Activated naive CD4-positive, alpha-beta T cell treated with anti-CD3 and anti-CD28 coated beads, Interleukin-2, amount 50 U/mL, for 72 hours (primary cell): Measurements from ENCODE around the gene CTNNA3. TPM values are rescaled to one million over a fixed set of nuclear protein-coding genes. Genes with fewer than 3 reads are reported as not detected.
"Not testable (repeated sequence)": the region's sequence is repeated elsewhere in the genome, so short reads cannot be mapped to it uniquely, and the experiment has no call there.

Source experiments
- ATAC-seq, 2 donors: fragments of 150-1000 bp; cut with Tn5 transposase; 2 replicates each; pipeline ENCODE4 v1.10.0; 2021; ENCODE audit warnings: mild to moderate bottlenecking in 2 of 2, moderate library complexity in 2 of 2
- DNase-seq, 2 donors: peaks; one replicate each; pipeline ENCODE4 v3.0.0; 2021 to 2022; ENCODE audit warnings: low spot score in 2 of 2
- H3K27ac Mint-ChIP-seq, 2 donors: one replicate each; pipeline ENCODE4 v1.8.0; 2022; ENCODE audit warnings: mild to moderate bottlenecking in 2 of 2, mixed read lengths in 2 of 2
- H3K36me3 Mint-ChIP-seq, 2 donors: one replicate each; pipeline ENCODE4 v1.8.0; 2022; ENCODE audit warnings: mixed read lengths in 2 of 2
- H3K9me3 Mint-ChIP-seq, 2 donors: one replicate each; pipeline ENCODE4 v1.8.0; 2022; ENCODE audit warnings: mixed read lengths in 2 of 2
- total RNA-seq, 2 donors: library from RNA; stranded (reverse); gene quantifications; one replicate each; pipeline ENCODE4 v1.2.3, GENCODE V29; 2022

CTNNA3 gene
- total RNA-seq, 2 donors from 2014 or later: 0.30 to 0.39 TPM

DNA sequence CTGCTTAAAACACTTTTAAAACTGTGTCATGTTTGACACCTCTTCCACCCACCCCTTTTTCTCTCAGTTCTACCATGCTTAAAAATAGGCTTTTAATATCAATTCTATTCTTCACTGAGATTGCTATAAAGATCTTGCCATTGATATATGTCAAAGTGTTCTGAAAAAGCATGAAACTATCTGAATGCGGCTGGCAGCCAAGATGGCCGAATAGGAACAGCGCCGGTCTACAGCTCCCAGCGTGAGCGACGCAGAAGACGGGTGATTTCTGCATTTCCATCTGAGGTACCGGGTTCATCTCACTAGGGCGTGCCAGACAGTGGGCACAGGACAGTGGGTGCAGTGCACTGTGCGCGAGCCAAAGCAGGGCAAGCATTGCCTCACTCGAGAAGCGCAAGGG, 137.7 kb downstream of the CTNNA3 start:
- Mint-ChIP-seq H3K36me3 (peaks cover 0 to 26% of the 10 kb centered on the region in 2 donors), H3K9me3 (peaks cover 5 to 10% of the 10 kb centered on the region in 2 donors)
- ATAC-seq, H3K27ac Mint-ChIP-seq, DNase-seq: not testable (repeated sequence)

DNA sequence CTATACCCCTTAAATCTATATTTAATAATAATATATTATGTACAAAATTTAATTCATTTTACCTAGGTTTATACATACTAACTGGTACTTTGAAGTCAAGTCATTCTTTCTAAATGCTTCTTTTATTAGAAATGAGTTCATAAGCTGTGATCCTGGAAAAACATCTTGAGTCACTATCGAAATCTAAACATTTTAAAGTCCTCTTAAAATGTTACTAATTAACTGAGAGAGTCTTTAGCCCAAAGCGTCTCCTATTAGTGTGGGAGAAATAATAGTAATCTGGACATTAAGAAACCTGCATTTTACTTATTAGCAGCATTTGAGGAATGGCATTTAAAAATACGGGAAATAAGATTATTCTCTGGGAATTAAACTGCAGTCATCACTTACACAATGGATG, 142.7 kb downstream of the CTNNA3 start:
- Mint-ChIP-seq H3K27ac (no peak overlapping the region), H3K36me3 (peaks cover 0 to 10% of the 10 kb centered on the region in 2 donors), H3K9me3 (peaks cover 2 to 5% of the 10 kb centered on the region in 2 donors)
- DNase-seq (no peak), ATAC-seq (no peak)

DNA sequence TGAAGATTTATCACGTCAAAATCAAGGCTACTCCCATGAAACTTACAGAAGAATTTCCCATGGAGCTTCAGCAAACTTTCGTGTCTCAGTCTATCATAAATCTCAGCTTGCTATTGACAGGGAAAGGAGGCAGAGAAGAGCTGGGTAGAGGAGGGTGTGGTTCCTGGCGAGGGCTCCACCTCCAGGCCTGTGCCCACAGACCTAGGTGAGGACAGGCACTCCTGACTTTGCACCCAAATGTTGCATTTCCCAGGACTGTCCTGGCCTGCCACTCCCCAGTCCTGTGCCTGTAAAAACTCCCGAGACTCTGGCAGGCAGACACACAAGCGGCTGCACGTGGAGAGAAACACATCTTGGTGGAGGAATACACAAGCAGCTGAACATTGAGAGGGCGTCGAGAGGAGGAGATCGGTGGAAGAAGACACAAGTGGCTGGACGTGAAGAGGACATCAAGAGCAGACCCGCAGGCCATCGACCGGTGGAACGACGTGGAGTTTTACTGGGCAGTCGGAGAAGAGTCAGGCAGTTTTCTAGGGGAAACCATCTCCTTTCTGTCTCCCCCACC, 145.1 kb downstream of the CTNNA3 start:
- DNase-seq: no peak

DNA sequence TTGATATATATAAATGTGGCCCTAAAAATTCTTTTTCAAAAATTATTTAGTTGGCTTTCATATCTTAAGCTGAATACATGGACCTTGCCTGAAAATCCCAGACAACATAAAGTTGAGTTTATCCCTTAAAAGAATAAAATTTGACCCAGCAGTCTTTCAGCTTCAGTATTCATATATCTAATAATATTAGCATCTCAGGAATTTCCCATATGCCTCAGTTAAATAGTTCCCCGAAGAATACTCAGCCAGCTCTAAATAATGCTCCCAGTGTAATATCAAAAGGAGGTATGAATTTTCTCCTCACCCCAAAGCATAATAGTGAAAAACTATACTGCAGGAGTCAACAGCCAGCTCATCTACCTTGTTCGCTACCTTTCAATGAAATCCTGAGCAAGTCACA, 145.9 kb downstream of the CTNNA3 start:
- Mint-ChIP-seq H3K36me3 (no peaks in the 10 kb centered on the region), H3K9me3 (no peaks in the 10 kb centered on the region), H3K27ac (no peak overlapping the region)
- DNase-seq (no peak), ATAC-seq (no peak)

More for the DNA sequence above, 145.1 kb downstream of the CTNNA3 start:
- Mint-ChIP-seq H3K36me3 (no peaks in the 10 kb centered on the region), H3K9me3 (no peaks in the 10 kb centered on the region), H3K27ac (no peak overlapping the region)
- ATAC-seq: no peak

DNA sequence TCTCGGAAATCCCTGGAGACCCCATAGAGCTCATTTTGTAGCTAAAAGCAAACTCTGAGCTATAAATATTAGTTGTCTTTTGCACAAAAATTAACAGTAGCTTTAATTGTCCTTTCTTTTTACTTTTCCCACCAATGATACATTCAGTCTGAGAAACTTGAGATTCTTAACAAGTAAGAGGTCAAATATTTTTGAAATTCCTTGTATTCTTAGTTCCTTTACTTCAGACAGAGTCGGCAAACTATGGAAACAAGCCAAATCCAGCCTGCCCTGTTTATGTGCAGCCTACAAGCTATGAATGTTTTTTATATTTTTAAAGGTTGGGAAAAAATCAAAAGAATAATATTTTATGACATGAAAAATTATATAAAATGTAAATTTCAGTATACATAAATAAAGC, 146.6 kb downstream of the CTNNA3 start:
- DNase-seq (no peak), ATAC-seq (no peak)
- Mint-ChIP-seq H3K27ac (no peak overlapping the region), H3K9me3 (no peaks in the 10 kb centered on the region), H3K36me3 (no peaks in the 10 kb centered on the region)

DNA sequence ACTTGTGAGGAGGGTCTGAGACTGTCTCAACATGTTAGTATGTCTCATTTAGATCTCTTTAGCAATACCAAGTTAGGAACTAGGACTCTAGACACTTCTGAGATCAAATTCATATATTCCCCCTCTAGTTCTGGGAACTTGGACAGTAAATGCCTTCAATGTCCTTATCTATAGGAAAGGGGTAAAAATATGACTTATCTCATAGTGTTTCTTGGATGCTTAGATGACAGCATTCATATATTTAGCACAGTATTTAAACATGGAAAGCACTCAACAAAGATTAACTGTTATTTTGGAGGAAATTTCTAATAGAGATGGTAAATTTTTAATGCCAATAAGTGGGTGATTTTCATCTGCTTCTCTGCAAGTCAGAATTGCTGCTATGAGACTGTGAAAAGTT, 154.6 kb downstream of the CTNNA3 start:
- Mint-ChIP-seq H3K9me3 (no peaks in the 10 kb centered on the region), H3K36me3 (no peaks in the 10 kb centered on the region), H3K27ac (no peak overlapping the region)
- DNase-seq (no peak), ATAC-seq (no peak)

DNA sequence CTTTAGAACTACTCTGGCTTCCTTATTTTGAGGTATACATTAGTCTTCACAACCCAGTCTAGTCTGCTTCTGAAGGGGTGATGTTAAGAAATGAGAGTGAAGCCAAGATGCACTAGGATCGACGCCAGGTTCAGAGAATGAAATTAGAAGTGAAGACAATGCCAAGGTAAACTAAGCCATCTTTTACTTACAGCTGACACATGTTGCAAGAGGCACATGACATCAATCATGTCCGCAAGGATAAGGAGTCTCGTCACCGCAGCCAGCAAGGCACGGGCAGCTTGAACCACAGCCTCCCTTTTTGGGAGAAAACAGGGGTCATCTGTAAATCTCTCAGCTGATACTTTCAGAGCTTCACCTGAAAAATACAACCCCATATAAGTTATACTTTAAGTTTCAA, 156.7 kb downstream of the CTNNA3 start:
- H3K36me3 Mint-ChIP-seq: no peaks in the 10 kb centered on the region
- no peaks in the 10 kb centered on the region for H3K9me3 Mint-ChIP-seq
- H3K27ac Mint-ChIP-seq: no peak overlapping the region
- no peak for DNase-seq
- ATAC-seq: no peak

DNA sequence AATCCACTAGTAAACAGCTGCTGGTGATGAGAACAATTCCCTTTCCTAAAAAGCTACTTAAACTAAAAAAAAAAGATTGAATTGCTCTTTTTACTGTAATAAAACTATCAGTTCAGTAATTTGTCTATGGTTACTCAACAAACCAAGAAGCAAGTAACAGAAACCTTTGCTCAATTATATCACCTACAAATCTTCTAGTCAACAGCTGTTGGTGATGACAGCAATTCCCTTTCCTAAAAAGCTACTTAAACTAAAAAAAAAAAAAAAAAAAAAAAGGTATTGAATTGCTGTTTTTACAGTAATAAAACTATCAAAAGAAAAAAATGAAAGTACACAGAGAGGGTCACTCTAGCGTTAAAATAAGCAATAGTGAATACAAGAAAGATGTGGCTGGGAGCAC, 158.1 kb downstream of the CTNNA3 start:
- ATAC-seq (no peak), DNase-seq (no peak)
- H3K9me3 Mint-ChIP-seq: no peaks in the 10 kb centered on the region
- H3K36me3 Mint-ChIP-seq: no peaks in the 10 kb centered on the region
- H3K27ac Mint-ChIP-seq: no peak overlapping the region

DNA sequence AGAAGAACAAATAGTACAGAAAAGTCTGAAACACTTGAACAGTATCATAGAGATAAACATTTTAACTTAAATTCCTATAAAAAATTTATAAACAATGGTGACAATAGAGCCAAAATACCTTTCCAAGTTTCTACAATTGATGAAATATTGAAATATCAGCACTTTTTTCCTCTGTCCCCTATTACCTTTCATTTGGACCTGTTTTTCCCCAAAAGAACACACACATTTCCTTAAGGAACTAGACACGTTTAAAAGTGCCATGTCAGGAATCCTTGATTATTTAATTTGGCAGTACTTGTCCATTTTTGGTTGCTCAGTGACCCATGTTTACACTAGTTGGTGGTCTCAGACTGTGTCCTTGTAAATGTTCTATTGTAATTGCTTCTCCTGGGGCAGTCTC, 162.6 kb downstream of the CTNNA3 start:
- peaks cover 0 to 7% of the 10 kb centered on the region in 2 donors for H3K36me3 Mint-ChIP-seq
- H3K9me3 Mint-ChIP-seq: peaks cover 0 to 8% of the 10 kb centered on the region in 2 donors
- ATAC-seq (no peak), DNase-seq (no peak)
- no peak overlapping the region for H3K27ac Mint-ChIP-seq

DNA sequence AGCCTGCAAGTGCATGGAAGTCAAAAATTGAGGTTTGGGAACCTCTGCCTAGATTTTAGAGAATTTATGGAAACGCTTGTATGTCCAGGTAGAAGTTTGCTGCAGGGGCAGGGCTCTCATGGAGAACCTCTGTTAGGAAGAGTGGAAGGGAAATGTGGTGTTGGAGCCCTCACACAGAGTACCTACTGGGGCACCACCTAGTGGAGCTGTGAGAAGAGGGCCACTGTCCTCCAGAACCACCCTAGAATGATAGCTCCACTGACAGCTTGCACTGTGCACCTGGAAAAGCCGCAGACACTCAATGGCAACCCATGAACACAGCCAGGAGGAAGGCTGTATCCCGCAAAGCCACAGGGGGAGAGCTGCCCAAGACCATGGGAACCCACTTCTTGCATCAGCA, 165.0 kb downstream of the CTNNA3 start:
- H3K9me3 Mint-ChIP-seq, DNase-seq, H3K27ac Mint-ChIP-seq, ATAC-seq, H3K36me3 Mint-ChIP-seq: not testable (repeated sequence)

DNA sequence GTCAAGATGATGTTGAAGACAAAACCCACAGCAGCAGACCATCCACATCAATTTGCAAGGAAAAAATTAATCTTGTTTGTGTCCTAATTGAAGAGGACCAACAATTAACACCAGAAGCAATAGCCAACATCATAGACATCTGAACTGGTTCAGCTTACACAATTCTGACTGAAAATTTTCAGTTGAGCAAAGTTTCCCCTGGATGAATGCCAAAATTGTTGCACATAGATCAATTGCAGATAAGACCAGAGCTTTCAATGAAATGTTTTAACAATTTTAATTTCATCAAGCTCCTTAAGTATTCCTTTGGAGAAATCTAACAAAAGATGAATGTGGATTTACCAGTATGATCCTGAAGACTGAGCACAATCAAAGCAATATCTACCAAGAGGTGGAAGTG, 168.6 kb downstream of the CTNNA3 start:
- Mint-ChIP-seq H3K36me3 (peaks cover 0 to 7% of the 10 kb centered on the region in 2 donors), H3K9me3 (peaks cover 0 to 8% of the 10 kb centered on the region in 2 donors), H3K27ac (no peak overlapping the region)
- DNase-seq (no peak), ATAC-seq (no peak)

DNA sequence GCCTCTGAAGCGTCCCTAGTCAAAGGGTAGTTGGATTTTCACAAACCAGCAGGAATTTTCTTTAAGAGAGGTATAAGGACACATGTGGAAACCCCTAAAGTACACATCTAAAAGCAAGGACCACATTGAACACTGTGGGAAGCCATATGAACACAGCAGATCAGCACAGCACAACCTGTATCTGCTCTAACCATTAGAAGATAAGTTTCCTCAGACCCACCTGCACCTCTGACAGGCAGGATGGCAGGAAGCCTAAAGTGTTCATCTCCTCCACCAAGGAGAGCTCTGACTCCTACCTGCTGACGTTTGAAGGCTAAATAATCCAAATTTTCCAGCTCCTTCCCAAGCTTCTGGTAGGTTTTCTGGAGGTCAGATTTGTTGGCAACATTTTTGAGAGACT, 174.4 kb downstream of the CTNNA3 start:
- ATAC-seq (no peak), DNase-seq (no peak)
- Mint-ChIP-seq H3K9me3 (no peaks in the 10 kb centered on the region), H3K36me3 (no peaks in the 10 kb centered on the region), H3K27ac (peak overlapping the region in 1 of 2 donors; percentile 26)

DNA sequence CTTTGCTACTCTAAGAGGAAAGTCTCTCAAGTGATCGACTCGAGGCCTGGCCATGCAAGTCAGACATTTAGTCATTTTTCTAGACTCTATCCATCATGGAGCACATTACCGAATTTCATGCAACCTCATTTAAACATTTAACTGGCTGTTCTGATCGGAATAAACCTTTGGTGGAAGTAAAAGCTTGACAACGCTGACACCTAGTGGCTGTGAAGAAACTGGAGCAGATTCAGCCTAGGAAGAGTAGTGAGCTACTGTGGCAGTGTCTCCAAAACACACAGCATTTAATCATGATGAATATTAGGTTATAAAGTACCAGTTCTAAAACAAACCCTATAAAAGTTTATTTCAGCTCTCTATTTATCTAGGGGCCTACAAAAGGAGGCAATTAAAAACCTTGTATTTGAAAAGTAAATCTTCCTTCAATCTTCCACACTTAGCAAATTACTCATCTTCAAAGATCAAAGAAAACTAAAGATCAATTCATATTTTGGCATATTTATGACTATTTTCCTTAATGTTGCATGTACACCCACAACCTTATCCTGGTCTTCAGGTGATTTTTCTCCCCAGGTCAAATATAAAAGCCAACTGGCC, 175.0 kb downstream of the CTNNA3 start:
- H3K36me3 Mint-ChIP-seq: no peaks in the 10 kb centered on the region
- ATAC-seq (peak; percentile 58 to 85), DNase-seq (peak in 1 of 2 donors; percentile 24)
- no peak overlapping the region for H3K27ac Mint-ChIP-seq
- no peaks in the 10 kb centered on the region for H3K9me3 Mint-ChIP-seq

DNA sequence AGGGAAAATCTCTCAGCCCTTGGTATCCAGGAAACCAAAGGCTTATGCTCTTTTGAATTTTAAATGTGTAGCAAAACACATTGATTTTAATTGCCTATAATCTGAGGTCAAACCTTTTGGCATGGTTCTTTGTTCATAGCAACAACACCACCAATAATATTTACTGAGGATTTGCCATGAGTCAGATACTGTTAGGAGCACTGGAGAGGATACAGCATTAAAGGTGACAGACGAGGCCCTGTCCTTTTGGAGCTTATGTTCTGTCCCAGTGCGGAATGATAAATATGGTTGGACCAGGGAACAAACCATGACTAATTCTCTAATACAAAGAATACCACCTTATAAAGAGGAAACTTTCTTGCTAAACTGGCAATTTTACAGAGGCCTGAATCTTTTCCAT, 176.6 kb downstream of the CTNNA3 start:
- H3K36me3 Mint-ChIP-seq: no peaks in the 10 kb centered on the region
- ATAC-seq: no peak
- no peak for DNase-seq
- no peaks in the 10 kb centered on the region for H3K9me3 Mint-ChIP-seq
- H3K27ac Mint-ChIP-seq: no peak overlapping the region

DNA sequence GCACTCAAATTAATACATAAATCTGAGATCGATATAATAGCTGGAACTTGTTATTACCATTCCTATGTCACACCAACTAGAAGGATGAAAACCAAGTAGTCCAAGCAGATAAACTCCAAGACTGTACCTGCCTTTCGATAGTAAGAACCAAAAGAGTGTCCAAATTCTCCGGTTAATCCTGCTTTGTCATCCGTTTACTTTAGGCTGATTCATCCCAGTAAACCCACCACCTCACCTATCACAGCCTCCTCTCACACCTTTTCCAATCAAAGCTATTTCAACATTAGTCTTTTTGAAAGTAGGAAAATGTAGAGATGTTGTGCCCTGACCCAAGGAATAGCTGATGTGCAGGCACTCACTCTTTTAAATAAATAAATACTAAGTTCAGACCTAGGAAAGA, 177.2 kb downstream of the CTNNA3 start:
- Mint-ChIP-seq H3K9me3 (no peaks in the 10 kb centered on the region), H3K27ac (no peak overlapping the region), H3K36me3 (no peaks in the 10 kb centered on the region)
- DNase-seq (no peak), ATAC-seq (no peak)

DNA sequence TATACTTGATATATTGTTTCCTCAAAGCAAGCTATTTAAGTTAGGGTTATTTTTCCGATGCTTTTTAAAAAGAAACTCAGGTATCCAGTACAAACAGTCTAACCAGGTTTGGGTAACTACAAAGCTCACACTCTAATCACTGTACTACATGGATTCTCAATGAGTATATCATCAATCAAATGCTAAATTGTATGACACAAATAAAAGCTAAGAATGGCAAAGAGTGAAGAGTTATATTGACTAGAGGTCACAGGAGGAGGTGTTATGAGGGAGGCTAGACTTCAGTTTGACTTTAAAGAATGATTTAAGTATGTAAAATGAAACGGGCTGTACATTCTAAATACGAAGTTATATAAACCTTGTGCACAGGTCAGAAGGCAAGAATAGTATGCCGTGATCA, 178.0 kb downstream of the CTNNA3 start:
- Mint-ChIP-seq H3K27ac (no peak overlapping the region), H3K36me3 (no peaks in the 10 kb centered on the region), H3K9me3 (no peaks in the 10 kb centered on the region)
- ATAC-seq: no peak
- DNase-seq: no peak

DNA sequence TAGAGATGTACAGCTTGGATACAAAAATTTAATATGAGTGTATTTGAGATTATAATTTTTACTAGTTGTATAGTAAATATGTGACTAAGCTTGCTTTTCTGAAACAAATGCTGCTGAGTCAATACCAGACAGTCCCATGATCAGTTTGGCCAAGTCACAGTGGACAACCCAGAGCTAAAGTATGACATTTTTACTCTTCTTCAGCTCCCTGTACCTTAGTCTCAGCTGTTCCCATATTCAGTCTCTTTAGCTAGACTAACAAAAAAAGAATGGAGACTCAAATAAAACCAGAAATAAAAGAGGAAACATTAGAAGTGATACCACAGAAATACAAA, 189.3 kb downstream of the CTNNA3 start:
- Mint-ChIP-seq H3K27ac (no peak overlapping the region), H3K9me3 (no peaks in the 10 kb centered on the region), H3K36me3 (no peaks in the 10 kb centered on the region)
- DNase-seq (no peak), ATAC-seq (no peak)

DNA sequence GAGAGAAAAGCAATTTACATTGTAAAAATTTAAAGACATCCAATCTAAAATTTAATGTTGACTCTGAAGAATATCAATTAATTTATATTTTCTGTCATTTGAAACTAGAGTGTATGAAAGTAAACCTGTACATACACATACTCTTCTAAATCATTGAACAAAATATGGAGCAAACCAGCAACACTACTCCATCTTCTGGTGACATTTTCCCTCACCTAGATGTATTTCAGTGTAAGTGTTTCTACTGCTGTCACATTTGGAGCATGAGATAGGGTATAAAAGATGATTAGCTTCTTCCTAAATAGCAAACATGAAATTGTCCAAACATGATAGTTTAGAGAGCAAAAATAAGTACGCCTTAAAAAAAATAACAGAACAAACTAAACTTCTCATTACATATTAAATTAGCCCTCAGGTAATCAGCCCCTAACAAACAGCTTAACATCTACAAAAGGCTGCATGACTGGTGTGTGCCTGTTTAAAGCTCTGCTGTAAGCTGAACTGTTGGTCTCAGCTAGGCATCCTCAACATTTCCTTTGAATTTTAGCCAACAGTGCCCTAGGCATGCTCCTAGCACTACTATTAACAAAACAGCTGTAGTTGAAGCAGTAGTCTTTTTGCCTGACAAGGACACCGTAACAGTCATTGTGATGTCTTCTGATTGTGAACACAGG, 189.8 kb downstream of the CTNNA3 start:
- Mint-ChIP-seq H3K36me3 (no peaks in the 10 kb centered on the region), H3K9me3 (no peaks in the 10 kb centered on the region)
- ATAC-seq: no peak

More for the DNA sequence above, 189.8 kb downstream of the CTNNA3 start:
- DNase-seq: no peak
- no peak overlapping the region for H3K27ac Mint-ChIP-seq
